Epithelial cell of proximal tubule (primary cell): ENCODE data around the gene CDK6. TPM values are rescaled to one million over a fixed set of nuclear protein-coding genes. Genes with fewer than 3 reads are reported as not detected.

Source experiments
- DNase-seq: peaks from one replicate; pipeline ENCODE4 v3.0.0-alpha.2; 2011; ENCODE audit warnings: low read depth
- H3K4me3 ChIP-seq: 2 replicates; pipeline ENCODE4 v1.5.1; 2011; ENCODE audit warnings: low read depth, mild to moderate bottlenecking, low read length
- CTCF ChIP-seq: conservative IDR thresholded peaks from 2 replicates; pipeline ENCODE4 v1.5.1; 2012; ENCODE audit warnings: low read depth, mild to moderate bottlenecking, low read length
- total RNA-seq: library from RNA; depleted of rRNA; stranded (reverse); fragments of >200 nt; gene quantifications from 2 replicates; pipeline ENCODE4 v1.2.3, GENCODE V29; 2015

Gene CDK6
- total RNA-seq, 1 donor from 2014 or later, result 99.4 TPM

DNA sequence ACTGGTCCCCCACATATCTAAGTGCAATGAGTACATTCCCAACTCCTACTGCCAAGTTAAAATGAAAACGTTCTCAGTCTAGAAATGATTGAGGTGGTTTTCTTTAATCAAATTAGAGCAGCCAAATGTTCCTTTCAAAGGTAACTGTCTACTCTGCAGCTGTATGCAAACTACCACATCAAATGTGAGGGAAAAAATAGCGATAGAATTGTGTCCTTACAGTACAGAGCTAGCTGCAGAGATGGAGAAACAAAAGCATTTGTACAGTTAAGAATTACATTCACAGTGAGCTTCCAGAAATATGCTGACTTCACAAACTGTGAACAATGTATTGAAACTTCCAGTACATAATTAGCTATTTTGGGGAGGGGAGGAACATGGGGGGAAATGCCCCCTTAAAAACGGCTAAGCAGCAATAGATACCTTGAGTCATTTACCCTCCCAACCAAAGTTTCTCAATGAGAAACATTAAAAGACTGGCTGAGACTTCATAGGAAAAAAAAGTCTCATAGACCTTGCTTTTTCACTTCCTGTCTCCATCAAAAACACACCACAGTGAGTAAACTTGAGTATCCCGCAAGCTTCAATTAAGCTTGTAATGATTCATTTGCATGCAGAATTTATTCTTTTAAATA lies 22.9 kb downstream of the CDK6 start:
- no peak for DNase-seq
- TF ChIP-seq CTCF, result no peak
- no peak overlapping the region for H3K4me3 ChIP-seq

DNA sequence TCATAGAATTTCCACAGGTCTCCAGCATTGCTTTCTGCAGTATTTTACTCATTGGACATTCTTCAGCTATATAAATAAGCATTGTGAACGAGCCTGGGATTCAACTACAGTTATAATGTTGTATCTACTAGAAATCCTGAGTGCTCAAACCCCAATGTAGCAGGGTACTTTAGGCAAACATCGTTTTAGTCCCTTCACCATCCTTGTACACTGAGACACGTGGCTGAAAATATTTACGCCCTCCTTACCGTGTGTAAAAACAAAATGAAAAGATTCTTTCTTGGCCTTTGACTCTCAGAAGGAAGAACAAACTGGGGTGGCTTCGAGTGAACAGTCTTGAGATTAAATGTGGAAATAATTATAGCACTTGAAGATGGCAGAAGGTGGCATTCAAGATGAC lies 25.2 kb downstream of the CDK6 start:
- DNase-seq, result no peak
- H3K4me3 ChIP-seq, result no peak overlapping the region
- TF ChIP-seq CTCF, result no peak

GRCh38 chr7:92809760-92810573 lies 26.4 kb downstream of the CDK6 start:
- H3K4me3 ChIP-seq, result no peak overlapping the region

DNA sequence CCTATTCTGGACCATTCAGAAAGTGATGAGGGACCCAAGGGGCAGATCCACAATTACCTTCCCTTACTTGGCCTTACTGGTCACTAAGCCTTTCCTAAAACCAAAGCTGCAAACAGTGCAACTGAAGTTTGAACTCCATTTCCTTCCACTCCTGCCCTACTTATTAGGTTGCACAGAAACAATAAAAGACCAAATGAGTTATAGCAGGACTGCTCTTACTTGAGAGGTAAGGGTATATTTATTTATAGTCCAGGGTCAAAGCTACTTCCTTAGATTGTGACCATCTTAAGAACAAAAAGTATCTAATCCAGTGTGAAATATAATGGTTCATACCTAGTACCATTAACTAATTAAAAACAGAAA lies 27.0 kb downstream of the CDK6 start:
- TF ChIP-seq CTCF, result no peak
- no peak for DNase-seq
- no peak overlapping the region for H3K4me3 ChIP-seq

More at GRCh38 chr7:92809760-92810573, 26.4 kb downstream of the CDK6 start:
- peak; percentile 86 for DNase-seq
- no peak for TF ChIP-seq CTCF

GRCh38 chr7:92808635-92809034 lies 27.7 kb downstream of the CDK6 start:
- H3K4me3 ChIP-seq, result no peak overlapping the region
- no peak for DNase-seq
- no peak for TF ChIP-seq CTCF

- no peak overlapping the region for H3K4me3 ChIP-seq
- no peak for DNase-seq
- TF ChIP-seq CTCF, result no peak
Measured at GRCh38 chr7:92808006-92808405, 28.4 kb downstream of the CDK6 start.
